GM12873 (cell line): ENCODE measurements around the gene HIPK2.

ENCODE experiments used
- CTCF ChIP-seq: IDR thresholded peaks from 2 replicates; pipeline ENCODE4 v1.5.1; 2012; ENCODE audit warnings: low read depth, mild to moderate bottlenecking, moderate library complexity, low read length, control low read depth; ENCODE audit not compliant: insufficient read depth; ENCODE audit errors: missing control alignments

Gene HIPK2

GRCh38 chr7:139713526-139714162, 64.2 kb downstream of the HIPK2 start:
- no peak for TF ChIP-seq CTCF

GRCh38 chr7:139713061-139713460, 64.7 kb downstream of the HIPK2 start:
- no peak for TF ChIP-seq CTCF

- no peak for TF ChIP-seq CTCF
Observed at GRCh38 chr7:139711991-139712743, 65.6 kb downstream of the HIPK2 start.

GRCh38 chr7:139710036-139710435, 67.8 kb downstream of the HIPK2 start:
- no peak for TF ChIP-seq CTCF

- TF ChIP-seq CTCF, result no peak
Observed at GRCh38 chr7:139709485-139709884, 68.3 kb downstream of the HIPK2 start.

GRCh38 chr7:139708541-139708940, 69.3 kb downstream of the HIPK2 start:
- TF ChIP-seq CTCF, result no peak

- TF ChIP-seq CTCF, result no peak
Observed at GRCh38 chr7:139706837-139707236, 71.0 kb downstream of the HIPK2 start.
